ENCODE measurements around the gene CD63. TPM values are rescaled to one million over a fixed set of nuclear protein-coding genes. Genes with fewer than 3 reads are reported as not detected.

The CD63 gene
- total and polyA plus RNA-seq, 2 of the 13 experiments (the other 11 are each of a cell fraction or from before 2014, with no cell fraction given), result 234 to 277 TPM

- TF ChIP-seq KDM2A (CRISPR knock-in tag; IDR thresholded peaks at IDR 0.05; ENCODE audit: borderline replicate concordance, low read depth) (peak; percentile 96), RXRB (CRISPR knock-in tag; IDR thresholded peaks at IDR 0.05; ENCODE audit: borderline replicate concordance) (peak; percentile 76; the same call in 1 of the 2 replicates), ZNF350 (CRISPR knock-in tag; IDR thresholded peaks at IDR 0.05; ENCODE audit: borderline replicate concordance, low read depth) (peak; percentile 81), FOXP4 (CRISPR knock-in tag; IDR thresholded peaks at IDR 0.05) (peak; percentile 48; the same call in 1 of the 2 replicates), ZNF564 (CRISPR knock-in tag; IDR thresholded peaks at IDR 0.05) (no peak), NBN (conservative IDR thresholded peaks at IDR 0.05) (no peak), ZBTB34 (CRISPR knock-in tag; IDR thresholded peaks at IDR 0.05) (no peak), IKZF5 (CRISPR knock-in tag; IDR thresholded peaks at IDR 0.05) (peak; percentile 77; the same call in 1 of the 2 replicates), THRA (CRISPR knock-in tag; IDR thresholded peaks at IDR 0.05; ENCODE audit: borderline replicate concordance) (peak; percentile 59; the same call in 1 of the 2 replicates), ATF7 (IDR thresholded peaks at IDR 0.05) (no peak), ATF7 (CRISPR knock-in tag; IDR thresholded peaks at IDR 0.05) (no peak), HNF1B (CRISPR knock-in tag; IDR thresholded peaks at IDR 0.05) (0 out of 2 replicates have a peak, but pooled peaks have one; percentile 25), ZNF616 (CRISPR knock-in tag; IDR thresholded peaks at IDR 0.05; ENCODE audit: low read depth) (0 out of 2 replicates have a peak, but pooled peaks have one; percentile 23), ZNF713 (CRISPR knock-in tag; IDR thresholded peaks at IDR 0.05) (no peak), IRF1 (CRISPR knock-in tag; IDR thresholded peaks at IDR 0.05; ENCODE audit: low read depth) (no peak), EHMT2 (IDR thresholded peaks at IDR 0.05; ENCODE audit: borderline replicate concordance, low read depth, low read length) (no peak; the same call in 1 of the 2 replicates), CBX2 (IDR thresholded peaks at IDR 0.05; ENCODE audit: low read depth, low read length) (no peak), CBX2 (CRISPR knock-in tag; IDR thresholded peaks at IDR 0.05; ENCODE audit: low read depth) (no peak)
Measured at GRCh38 chr12:55715833-55716581, 12.8 kb downstream of the CD63 start, which contains the start of gene BLOC1S1 (continued).

Data from HepG2 (cell line).